DMS114 treated with DMSO at 0.1 percent for 48 hours (cell line): ENCODE measurements around the gene NEUROG2.

Experiments used
- DNase-seq: peaks from one replicate; lab custom pipeline; 2025; ENCODE audit not compliant: unreplicated experiment; lab: John Stamatoyannopoulos, UW

Gene NEUROG2

DNA sequence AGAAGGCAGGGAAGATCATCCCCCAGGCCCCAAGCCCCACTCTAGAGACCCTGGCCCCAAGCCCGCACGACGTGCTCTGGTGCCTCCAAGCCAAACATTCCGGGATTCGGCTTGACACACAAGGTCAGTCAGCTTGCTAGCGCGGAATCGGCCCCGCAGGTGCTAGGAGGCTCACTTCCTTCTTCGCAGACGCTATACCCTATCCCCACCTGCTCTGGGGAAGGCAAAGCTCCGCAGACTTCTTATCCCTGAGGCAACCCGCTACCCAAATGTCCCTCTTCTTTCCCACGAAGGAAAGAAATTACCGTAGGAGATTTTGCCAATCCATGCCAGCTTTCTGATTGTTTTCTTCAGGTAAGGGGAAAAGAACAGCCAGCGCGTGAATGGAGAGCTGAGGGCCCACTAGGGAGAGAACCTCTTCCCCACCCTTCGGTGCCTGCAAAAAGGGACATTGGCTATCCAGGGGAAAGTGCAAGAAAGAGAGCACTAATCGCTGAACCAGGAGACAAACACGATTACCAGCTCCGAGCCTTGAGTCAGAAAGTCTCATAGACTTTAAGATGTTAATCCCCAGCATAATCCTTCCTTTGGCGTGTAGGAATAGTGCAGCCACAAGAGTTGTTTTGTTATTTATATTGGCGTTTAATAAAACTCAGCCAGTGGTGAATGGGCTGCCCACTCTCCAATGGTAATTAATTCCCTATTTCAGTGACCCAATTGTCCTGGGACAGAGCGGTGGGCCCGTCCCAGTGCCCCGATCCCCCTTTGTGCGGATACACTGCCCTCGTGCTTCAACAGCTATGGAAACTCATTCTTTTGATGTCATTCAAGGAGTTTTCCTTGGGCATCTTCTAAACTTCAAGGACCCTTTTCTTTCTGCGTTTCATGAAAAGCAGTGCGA is 5.4 kb upstream of the NEUROG2 start:
- no peak for DNase-seq

DNA sequence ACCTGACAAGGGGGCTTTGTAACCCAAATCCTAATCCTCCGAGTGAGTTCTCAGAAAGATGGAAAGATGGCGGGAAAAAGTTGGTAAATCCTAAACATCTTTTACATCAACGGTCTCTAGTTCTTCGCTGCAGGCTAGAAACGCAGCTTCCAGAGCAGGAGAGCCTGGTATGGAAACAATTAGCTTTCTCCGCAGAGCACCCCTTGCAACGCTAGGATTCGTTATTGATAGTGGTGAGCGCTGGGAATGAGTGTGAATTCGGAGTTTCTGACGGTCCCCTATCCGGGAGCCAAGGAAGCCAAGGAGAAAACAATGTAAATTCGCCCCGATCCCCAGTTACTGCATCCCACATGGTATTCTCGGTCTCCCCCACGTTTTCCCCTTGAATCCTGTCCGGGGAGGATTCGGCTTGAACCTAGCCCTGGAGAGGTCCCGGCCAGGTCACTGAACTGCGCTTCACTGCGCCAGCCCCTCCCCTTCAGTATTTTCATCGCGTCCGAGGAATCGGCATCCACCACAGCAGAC is 4.7 kb upstream of the NEUROG2 start:
- DNase-seq: no peak

DNA sequence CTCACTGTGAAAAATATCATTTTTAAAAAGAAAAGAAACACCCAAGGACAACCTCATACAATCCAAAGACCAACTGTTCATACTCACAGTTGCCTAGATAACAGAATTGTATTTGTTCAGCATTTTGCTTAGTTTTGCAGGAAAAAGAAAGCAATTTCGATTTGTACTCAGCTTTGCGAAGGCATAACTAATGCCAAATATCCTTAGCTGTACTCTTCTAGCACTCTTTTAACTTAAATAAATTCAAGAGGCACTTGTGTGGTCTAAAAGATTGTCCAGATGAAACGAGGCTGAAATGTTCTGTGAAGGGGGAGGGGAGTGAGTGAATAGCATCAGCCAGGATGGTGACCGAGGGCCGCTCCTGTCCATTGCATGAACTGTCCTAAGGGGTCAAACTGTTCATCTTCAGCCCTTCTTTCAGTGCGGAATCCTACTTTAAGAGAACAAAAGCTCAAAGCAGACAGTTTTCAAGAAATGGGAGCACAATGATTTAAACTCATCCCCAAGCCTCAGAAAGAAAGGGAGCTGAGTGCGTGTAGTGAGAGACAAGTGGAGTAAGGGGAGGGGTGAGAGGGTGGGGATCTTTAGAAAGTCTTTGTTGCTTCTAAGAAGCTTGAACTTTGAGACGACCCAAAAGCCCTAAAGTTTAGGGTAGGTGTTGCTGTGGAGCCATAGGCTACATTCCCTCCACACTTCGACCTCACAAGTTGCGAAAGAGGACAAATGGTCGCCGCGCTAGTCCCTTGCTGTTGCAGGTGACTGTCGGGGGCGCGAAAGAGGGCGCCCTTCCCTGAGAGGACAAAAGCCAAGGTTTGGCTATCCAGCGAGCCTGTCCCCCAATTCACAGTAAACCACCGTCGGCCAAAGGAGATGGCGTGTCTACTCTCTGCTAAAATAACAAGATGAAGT is 4.0 kb upstream of the NEUROG2 start:
- no peak for DNase-seq

DNA sequence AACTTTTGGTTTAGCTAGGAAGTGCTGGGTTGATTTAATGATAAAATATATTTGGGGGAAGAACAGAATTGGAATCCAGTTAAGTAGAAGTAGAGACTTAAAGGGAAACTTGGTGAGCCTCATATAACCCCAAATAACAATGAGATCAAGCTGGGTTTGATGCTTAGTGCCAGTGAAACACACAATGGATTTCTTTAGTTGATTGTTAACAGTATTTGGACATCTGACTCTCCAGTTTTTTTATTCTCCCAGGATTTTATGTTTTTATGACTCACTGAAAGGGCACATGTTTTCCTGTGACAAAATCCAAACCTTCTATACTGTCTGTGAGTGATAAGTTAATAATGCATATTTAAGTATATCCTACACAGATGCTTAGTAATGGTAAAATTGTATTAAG is 2.7 kb upstream of the NEUROG2 start:
- DNase-seq: no peak

DNA sequence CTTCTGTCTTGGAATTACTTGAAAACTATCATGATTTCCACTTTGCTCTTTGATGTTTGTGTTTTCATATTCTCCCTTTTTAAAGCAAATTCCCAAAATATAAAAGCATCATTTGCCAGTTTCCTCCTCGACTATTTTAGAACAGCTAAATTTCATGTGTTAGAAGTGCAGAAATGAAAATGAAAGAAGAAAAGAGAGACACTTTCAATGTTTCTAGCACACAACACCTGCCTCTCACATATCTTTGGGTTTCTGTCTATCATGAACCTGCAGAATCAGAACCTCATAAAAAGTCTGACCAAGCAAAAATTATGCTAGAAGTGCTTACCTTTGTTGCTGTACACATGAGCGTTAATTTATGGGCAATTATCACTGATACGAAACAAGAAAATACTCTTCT is 1.9 kb upstream of the NEUROG2 start:
- DNase-seq: no peak

DNA sequence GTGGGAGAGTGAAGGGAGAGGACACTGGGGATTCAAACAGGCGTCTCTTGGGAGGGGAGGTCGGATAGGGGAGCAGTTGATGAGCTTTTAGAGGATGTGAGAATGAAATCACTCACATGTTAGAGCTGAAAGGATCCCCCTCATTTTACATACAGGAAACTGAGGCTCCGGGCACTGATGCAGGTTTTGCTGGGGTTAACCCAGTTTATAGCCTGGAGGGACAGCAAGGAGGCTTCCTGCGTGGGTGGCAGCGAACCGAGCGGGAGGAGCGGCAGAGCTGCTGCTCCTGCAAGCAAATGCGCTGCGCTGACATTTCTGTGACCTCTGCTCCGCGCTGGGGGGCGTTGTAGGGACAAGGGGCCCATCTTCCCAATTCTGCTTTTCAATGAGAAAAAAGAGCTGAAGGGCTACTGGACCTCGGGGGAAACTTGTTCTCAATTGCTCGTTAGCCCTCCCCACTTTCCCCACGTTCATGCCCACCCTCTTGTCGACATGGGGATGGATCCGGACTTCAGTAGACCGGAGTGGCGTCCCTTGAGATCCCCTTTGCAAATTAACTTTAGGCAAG is 1.2 kb upstream of the NEUROG2 start:
- DNase-seq: no peak

DNA sequence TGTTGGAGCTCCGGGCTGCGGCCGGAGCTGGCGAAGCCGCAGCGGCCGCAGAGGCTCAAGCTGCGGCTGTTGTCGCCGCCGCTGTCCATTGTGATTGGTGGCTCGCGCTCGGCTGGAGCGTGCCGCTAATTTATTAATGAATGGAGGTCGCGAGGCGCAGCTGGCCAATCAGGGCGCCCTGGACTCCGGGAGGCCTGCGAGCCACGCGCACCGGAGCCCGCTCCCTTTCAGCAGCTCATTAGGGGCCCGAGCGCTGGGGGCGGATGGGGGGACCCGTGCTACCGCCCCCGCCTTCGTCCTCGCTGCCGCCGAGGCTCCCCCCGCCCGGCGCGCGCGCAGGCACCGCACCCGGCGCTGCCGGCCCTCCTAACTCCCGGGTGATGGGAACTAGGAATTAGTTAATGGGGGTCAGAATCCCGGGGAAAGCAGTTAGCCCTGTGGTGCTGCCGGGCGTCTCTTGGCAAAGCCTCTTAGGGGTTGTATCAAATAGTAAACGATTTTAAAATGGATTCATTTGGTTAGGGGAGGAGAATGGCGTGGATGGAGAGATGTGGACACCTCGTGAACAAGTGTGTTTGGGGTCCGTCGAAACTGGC is 589 bp upstream of the NEUROG2 start:
- DNase-seq: no peak

DNA sequence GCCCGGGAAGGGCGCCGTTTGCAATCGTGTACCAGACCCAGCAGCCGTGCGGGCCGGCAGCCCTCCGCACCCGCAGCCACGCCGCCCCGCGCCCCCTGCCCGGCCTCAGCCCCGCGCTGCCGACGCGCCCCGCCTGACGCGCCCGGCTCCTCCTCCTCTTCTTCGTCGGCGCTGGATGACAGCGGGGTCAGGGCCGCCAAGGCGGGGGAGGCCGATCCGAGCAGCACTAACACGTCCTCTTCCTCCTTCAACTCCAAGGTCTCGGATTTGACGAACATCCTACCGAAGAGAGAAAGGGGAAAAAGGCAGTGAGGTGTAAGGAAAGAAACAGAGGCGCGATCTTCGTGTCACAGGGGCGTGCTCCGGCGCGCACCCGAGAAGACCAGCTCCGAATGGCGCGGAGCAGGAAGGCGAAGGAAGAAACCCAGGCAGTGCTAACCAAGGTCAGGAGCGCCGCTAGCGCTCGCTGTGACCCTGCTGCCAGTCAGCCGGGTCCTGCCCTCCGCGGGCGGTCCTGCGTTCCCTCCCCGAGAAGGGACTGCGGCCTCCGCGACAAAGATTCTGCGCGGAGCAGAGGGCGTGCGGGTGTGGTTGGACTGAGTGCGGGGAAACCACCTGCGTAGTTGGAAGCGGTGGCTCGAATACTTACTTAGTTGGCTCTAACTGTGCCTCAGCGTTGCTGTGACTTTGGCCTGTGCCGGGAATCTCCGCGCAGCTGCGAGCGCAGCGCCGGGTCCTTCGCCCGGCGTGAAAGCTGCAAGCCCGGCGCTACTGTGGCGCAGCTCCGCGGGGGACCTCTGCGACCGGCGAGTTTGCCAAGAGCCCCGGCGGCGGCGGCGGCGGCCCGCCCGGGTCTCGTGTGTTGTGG is 548 bp downstream of the NEUROG2 start:
- DNase-seq: no peak

DNA sequence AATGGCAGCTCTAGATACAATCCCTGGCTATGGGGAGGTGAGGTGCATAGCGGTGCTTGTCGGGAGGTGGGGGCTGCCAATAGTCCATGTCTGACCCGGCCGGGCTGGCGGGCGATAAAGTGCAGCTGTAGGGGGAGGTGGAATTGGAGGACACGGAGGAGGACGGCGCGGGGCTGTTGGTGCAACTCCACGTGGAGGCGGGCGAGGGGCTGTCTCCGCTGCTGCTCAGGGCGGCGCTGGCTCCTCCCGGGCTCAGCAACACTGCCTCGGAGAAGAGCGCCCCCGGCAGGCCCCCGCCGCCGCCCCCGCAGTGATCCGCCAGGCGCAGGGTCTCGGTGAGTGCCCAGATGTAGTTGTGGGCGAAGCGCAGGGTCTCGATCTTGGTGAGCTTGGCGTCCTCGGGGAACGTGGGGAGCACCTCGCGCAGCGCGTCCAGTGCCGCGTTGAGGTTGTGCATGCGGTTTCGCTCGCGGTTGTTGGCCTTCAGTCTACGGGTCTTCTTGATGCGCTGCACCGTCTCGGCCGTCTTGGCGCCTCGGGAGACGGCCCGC is 1.3 kb downstream of the NEUROG2 start:
- no peak for DNase-seq

DNA sequence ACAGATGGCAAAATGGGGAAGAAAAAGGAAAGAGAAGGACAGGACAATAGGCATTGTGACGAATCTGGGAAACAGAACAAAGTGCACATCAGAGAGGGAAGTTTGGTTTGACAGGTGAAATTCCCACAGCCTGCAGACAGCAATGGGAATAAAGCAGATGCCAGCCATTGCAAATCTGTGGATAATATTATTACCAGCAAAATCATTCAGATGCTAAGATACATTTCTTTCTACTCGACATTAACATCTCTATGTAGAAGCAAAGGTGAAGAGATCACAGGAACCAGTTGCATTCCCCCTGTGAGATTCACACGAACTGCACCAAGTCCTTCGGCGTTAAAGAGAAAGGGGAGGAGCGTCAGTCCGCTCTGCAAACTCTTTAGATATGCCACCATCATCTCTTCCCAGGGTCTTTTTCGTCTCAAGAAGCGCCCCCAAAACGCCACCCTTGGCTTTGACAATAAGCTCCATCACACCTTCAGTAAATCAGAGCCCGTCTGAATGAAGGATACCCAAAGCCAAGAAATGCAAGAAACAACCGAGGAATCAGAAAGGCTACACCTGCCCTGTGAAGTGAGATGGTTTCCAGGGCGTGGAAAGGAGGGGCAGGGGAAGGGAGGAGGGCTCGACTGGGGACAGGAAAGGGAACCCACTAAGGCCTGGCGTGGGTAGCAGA is 1.9 kb downstream of the NEUROG2 start:
- DNase-seq: no peak

DNA sequence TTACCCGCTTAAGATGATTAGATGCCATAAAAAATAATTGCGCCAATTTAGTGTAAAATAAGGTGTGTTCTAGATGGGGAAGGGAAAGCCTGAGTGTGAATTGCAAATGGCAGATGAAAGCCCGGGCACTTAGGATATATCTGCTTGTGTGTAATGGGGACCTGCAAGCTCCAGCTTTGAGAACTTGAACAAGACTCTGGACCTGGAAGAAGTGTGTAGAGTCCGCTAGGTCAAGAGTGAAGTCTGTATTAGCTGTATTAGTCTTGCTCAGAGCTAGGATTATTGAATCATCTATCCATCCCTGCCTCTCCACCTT is 4.2 kb downstream of the NEUROG2 start:
- DNase-seq: no peak

DNA sequence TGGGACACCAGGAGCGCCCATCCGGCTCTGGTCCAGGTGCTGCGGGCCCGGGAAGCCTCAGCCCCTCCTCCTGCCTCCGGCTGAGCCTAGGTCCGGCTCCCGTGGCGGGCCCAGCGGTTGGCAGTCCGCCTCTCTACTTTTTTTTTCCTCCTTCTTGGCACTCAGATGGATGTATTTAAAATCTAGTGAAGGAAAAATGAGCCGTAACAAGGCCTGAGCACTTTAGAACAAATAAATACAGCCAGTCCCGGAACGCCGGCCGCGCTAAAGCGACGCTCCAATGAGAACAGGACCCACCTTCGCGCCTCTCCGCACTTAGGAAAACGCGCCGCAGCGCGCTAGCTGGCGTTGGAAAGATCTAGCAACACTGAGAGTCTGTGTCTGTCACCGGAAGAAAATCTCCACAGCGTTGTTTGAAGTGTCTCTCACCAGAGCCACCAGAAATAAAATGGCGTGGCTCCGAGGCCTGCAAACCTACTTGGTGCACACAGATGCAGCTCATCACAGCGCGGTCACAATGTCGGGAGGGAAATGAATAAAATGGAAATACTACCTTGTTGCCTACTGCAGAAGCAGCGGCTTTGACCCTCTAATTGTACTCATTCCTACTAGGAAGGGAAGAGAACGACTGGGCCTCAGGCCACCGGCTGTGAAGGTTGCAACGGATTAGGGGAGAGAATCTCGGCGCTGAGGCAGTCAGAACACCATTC is 4.7 kb downstream of the NEUROG2 start:
- no peak for DNase-seq

DNA sequence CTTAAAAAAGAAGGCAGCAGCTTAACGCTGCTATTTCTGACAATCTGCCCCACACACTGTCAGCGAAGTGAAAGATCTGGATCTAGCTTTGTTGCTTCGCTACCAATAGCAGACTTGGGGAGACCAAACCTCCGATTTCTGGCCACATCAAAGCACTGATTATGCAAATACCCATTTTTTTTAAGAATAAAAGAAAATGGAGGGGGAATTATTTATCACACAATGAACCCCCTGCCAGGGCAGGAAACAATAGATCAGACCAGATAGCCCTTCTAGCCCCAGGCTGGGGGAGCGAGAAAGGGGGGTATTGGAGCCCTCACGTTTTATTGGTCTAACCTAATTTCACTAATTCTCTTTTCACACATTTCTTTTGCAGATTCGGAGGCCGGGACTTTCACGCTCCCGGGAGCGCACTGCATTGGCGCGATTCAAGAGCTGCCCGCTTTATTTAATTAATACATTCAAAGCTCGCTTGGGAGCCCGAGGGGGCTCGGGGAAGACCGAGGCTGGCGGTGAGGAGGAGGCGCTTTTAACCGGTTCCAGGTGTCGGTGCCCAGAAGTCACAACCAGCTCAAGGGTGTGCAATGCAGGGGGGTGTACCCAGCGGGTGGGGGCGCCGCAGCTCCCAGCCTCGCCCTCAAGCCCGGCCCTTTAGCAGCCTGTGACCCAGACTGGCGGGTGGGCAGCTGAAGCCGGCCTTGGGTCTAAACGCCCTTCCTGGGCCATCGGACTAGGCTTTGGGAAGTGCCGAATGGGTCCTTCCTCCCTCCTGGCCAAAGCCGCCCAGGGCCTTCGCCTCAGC is 5.5 kb downstream of the NEUROG2 start:
- DNase-seq: no peak

DNA sequence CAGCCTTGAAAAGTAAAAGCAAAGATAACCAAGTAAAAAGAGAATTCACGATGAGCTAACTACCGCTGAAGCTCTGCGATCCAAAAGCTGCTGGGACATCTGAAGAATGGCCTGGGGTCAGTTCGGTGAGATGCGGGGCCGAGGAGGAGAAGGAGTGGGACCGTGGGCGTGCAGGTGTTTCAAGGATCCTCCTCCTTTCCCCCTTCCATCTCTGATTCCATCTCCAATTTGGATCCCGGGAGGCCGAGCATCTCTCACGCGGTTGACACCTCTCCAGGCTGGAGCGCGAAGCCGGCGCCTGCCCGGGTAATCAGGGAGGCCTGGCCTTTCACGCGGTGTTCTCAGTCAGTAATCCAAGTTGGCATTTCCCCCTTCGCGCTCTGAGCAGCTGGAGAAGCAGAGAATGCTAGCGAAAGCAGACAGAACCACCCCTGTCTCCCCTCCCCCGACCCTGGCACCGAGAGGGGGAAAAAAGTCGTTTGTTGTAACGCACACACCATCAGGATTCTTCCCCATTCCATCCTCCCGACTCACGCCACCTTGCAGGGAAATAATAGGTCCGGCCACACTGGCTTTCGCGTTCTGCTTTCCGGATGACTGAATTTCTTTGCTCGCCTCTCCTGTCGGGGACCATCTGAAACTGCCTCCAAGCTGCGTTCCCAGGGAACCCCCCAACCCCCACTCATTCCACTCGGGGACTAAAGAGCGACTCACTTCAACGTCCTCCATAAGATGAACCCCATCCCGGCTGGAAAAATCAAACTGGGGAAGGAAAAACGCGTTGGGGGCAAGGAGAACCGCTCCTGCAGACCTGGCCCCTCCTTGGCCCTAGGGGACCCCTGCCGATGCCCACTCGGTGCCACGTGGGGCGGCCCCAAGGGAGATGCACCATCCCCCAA is 6.5 kb downstream of the NEUROG2 start:
- no peak for DNase-seq

DNA sequence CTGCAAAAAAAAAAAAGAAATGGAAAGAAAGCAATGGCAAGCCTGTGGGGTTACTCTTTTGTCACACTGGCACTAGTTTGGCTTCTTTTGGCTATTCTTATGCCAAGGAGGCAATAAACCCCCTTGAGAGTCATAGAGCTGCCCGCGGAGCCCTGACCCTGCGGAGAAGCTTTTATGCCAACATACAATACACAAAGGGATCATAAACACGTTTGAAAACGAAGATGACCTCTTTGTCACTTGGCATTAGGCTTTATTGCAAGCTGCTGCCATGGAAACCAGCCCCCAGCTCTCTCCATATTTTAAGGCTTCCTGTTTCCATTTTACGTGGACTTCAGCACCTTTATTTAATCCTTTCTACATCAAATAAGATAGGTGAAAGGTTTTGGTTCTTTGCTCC is 7.6 kb downstream of the NEUROG2 start:
- no peak for DNase-seq

DNA sequence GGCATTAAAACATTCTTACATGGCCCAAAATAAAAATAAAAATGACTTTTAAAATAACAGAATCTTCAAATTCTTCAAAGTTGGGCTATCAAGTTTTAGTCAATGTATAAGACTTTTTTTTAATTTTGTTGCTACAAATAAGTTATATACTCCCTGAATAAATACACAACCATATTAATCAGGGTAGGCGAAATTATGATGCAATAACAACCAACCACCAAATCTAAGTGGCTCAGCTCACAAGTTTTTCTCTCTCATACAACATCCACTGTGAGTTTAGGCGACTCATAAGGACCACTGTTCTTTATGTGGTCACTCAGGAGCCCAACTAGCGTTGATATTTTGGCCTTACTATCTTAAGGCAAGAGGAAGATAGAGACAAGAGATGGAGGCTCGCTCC is 11.2 kb downstream of the NEUROG2 start:
- no peak for DNase-seq

DNA sequence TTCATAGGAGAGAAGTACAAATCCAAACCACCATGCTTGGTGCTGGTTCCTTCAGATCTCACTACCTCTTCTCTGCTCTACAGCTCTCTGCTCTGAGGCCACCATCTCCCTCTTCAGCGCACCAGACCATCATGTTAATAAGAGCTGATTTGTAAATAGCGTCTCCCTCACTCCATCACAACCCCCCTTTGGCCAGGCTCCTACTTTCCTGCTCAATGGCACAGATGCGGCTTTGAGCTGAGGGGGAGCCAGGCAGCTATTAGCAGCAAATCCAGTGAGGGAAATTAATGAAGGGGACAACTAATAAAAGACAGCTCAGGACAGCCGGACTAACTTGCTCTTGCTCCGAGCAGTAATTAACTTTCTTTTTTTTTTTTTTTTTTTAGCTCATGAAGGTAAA is 13.1 kb downstream of the NEUROG2 start:
- no peak for DNase-seq
